ENCODE results near the gene FBRSL1. TPM values are rescaled to one million over a fixed set of nuclear protein-coding genes. Genes with fewer than 3 reads are reported as not detected.

The FBRSL1 gene
- total and polyA plus RNA-seq, 2 of the 8 experiments (the other 6 are each of a cell fraction or from before 2014, with no cell fraction given), result 18.4 to 109 TPM

DNA sequence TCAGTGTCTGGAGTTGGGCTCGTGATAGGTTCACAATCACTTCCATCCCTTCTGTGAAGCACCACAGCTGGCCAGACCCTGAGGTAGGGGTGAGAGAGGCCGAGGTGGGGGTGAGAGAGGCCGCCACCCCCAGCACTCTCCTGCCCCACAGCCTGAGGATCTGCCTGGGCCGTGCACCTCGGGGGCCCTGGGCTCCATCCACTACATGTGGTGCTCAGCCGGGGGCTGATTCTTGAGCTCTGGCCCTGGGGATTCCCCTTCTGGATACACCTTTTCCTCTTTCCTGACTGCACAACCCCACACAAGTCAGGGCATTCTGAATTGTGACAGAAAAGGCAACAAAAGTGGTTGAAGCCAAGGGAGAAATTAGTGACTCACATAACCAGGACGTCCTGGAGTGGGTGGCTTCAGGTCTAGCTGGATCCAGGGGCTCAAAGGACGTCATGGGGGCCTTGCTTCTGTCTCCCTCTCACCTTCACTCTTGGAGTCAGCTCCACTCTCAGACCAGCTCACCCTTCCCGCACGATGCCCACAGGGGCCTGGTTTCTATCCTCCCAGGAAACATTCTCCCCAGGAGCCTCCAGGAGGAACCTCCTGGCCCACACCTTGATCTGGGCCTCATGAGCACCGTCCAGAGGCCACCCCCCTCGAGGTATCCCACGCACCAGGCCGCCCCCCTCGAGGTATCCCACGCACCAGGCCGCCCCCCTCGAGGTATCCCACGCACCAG lies 12.1 kb upstream of the FBRSL1 start (continued):
- TF ChIP-seq CBX5 (IDR thresholded peaks at IDR 0.05; ENCODE audit: low read depth, low read length) (no peak), TEAD4 (IDR thresholded peaks at IDR 0.05; ENCODE audit: low read depth, low read length) (no peak), CEBPB (IDR thresholded peaks at IDR 0.05; ENCODE audit: low read depth, low read length) (no peak), NRF1 (IDR thresholded peaks at IDR 0.05; ENCODE audit: low read depth, low read length) (no peak)
